ENCODE results near the gene GLIPR1L2. TPM values are rescaled to one million over a fixed set of nuclear protein-coding genes. Genes with fewer than 3 reads are reported as not detected.

The GLIPR1L2 gene
- total RNA-seq, 1 donor from 2014 or later: 0.26 TPM

DNA sequence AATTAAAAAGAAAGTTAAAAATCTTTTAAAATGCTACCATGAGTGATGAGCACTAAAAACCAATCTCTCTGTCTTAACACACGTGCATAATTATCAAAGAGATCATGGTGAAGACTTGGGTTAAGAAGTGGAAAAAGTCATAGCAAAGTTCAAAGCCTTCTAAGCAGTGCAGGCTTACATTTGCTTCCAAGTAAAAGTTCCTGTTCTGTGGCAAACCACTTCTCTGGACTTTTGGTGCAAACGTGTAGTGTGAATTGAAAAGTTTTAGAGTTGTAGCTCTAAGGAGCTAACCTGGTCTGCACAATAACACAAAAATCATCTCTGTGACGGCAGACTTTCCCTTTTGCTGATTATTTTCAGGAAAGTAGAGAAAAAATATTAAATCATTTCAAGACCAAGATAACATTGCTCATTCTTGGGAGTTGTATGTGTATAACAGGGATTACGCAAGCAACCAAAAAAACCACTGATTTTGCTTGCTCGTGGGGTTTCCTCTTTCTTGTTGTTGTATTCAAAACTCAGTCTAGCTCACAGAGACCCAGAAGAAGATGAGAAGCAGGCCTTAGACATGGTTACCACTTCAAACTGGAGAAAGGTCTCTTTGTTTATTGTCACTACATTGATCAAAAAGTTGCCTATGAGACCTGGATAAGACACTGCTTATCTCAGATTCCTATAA lies 87.4 kb downstream of the GLIPR1L2 start:
- peaks cover 1% of the 10 kb centered on the region for H3K27me3 Mint-ChIP-seq (ENCODE audit: unreplicated experiment)
- H3K4me1 Mint-ChIP-seq (ENCODE audit: unreplicated experiment): no peaks in the 10 kb centered on the region

GRCh38 chr12:75479963-75480461 lies 89.1 kb downstream of the GLIPR1L2 start:
- peaks cover 1% of the 10 kb centered on the region for H3K27me3 Mint-ChIP-seq (ENCODE audit: unreplicated experiment)
- no peak for TF ChIP-seq CTCF (IDR thresholded peaks at IDR 0.05; ENCODE audit: unreplicated experiment)
- DNase-seq (ENCODE audit: low spot score): no peak
- no peaks in the 10 kb centered on the region for H3K4me1 Mint-ChIP-seq (ENCODE audit: unreplicated experiment)
- no peak overlapping the region for H3K4me3 Mint-ChIP-seq (ENCODE audit: unreplicated experiment)
- H3K36me3 Mint-ChIP-seq (ENCODE audit: low read depth, unreplicated experiment): no peaks in the 10 kb centered on the region
- H3K9me3 Mint-ChIP-seq (ENCODE audit: unreplicated experiment): no peaks in the 10 kb centered on the region
- no peak overlapping the region for H3K27ac Mint-ChIP-seq (ENCODE audit: unreplicated experiment)

More for the DNA sequence above, 87.4 kb downstream of the GLIPR1L2 start:
- Mint-ChIP-seq H3K27ac (ENCODE audit: unreplicated experiment) (no peak overlapping the region), H3K9me3 (ENCODE audit: unreplicated experiment) (no peaks in the 10 kb centered on the region), H3K36me3 (ENCODE audit: low read depth, unreplicated experiment) (no peaks in the 10 kb centered on the region), H3K4me3 (ENCODE audit: unreplicated experiment) (no peak overlapping the region)
- DNase-seq (ENCODE audit: low spot score): no peak
- TF ChIP-seq CTCF (IDR thresholded peaks at IDR 0.05; ENCODE audit: unreplicated experiment): no peak

- no peak for TF ChIP-seq CTCF (IDR thresholded peaks at IDR 0.05; ENCODE audit: unreplicated experiment)
- H3K9me3 Mint-ChIP-seq (ENCODE audit: unreplicated experiment): no peaks in the 10 kb centered on the region
- peaks cover 1% of the 10 kb centered on the region for H3K27me3 Mint-ChIP-seq (ENCODE audit: unreplicated experiment)
- H3K27ac Mint-ChIP-seq (ENCODE audit: unreplicated experiment): no peak within 1 kb of the TSS
- no peaks in the 10 kb centered on the region for H3K36me3 Mint-ChIP-seq (ENCODE audit: low read depth, unreplicated experiment)
- no peak for DNase-seq (ENCODE audit: low spot score)
- no peak within 1 kb of the TSS for H3K4me3 Mint-ChIP-seq (ENCODE audit: unreplicated experiment)
- H3K4me1 Mint-ChIP-seq (ENCODE audit: unreplicated experiment): no peaks in the 10 kb centered on the region
These were observed 89.6 kb downstream of the GLIPR1L2 start, which contains the start of gene GLIPR1 for GRCh38 chr12:75480469-75480949. GLIPR1 (plus strand) TSS chr12:75480755; CDS start chr12:75480881, 126 bp downstream.

DNA sequence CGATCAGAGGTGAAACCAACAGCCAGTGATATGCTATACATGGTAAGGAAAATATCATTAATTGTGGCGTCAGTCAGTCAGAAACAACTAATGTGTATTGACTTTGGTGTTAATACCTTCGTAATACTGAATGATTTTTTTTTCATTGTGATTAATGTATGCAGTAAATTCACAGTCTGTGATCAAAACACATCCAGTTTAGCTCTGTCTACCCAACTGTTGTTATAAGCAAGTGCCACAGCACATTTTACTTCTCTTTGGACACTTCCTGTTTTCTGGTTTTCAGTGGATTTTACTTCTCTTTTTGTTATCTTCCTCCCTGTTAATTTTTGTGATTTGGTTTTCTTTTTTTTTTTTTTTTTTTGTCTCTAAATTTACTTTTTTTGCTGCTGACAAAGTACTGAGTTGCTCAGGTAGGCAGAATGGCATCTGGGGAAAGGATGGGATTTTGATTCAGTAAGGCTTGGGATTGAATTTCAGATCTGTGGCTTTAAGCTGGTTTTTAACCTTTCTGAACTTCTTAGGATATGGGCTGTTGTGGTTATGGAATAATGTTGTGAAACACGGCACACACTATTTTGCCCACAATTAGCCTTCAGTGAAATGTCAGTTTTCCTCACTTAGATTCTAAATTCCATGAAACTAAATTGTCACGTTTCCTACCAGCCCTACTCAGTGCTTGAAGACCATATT lies 90.3 kb downstream of the GLIPR1L2 start:
- Mint-ChIP-seq H3K36me3 (ENCODE audit: low read depth, unreplicated experiment) (no peaks in the 10 kb centered on the region), H3K9me3 (ENCODE audit: unreplicated experiment) (no peaks in the 10 kb centered on the region), H3K4me1 (ENCODE audit: unreplicated experiment) (no peaks in the 10 kb centered on the region), H3K27me3 (ENCODE audit: unreplicated experiment) (peaks cover 1% of the 10 kb centered on the region), H3K4me3 (ENCODE audit: unreplicated experiment) (no peak overlapping the region), H3K27ac (ENCODE audit: unreplicated experiment) (no peak overlapping the region)
- no peak for DNase-seq (ENCODE audit: low spot score)
- TF ChIP-seq CTCF (IDR thresholded peaks at IDR 0.05; ENCODE audit: unreplicated experiment): no peak

DNA sequence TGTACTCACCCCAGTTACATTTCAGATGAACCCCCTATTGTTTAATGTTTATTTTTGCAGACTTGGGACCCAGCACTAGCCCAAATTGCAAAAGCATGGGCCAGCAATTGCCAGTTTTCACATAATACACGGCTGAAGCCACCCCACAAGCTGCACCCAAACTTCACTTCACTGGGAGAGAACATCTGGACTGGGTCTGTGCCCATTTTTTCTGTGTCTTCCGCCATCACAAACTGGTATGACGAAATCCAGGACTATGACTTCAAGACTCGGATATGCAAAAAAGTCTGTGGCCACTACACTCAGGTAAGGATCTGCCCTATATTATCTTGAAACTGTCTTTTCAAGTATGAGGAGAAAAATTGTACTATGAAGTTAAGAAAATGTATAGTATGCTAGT lies 90.9 kb downstream of the GLIPR1L2 start:
- no peak for DNase-seq (ENCODE audit: low spot score)
- Mint-ChIP-seq H3K4me1 (ENCODE audit: unreplicated experiment) (no peaks in the 10 kb centered on the region), H3K27ac (ENCODE audit: unreplicated experiment) (no peak overlapping the region), H3K27me3 (ENCODE audit: unreplicated experiment) (peaks cover 1% of the 10 kb centered on the region), H3K36me3 (ENCODE audit: low read depth, unreplicated experiment) (no peaks in the 10 kb centered on the region), H3K9me3 (ENCODE audit: unreplicated experiment) (no peaks in the 10 kb centered on the region), H3K4me3 (ENCODE audit: unreplicated experiment) (no peak overlapping the region)
- no peak for TF ChIP-seq CTCF (IDR thresholded peaks at IDR 0.05; ENCODE audit: unreplicated experiment)
